Left ventricle myocardium inferior (tissue), 1 donor: Measurements from ENCODE around the gene S1PR4. TPM values are rescaled to one million over a fixed set of nuclear protein-coding genes. Genes with fewer than 3 reads are reported as not detected.

ENCODE experiments used
- DNase-seq: peaks from one replicate; pipeline ENCODE4 v3.0.0-alpha.2; 2020
- H3K27ac ChIP-seq: fragments of 200-600 bp; replicated peaks from 2 replicates; pipeline ENCODE4 v1.8.0; 2021
- H3K27me3 ChIP-seq: fragments of 200-600 bp; 2 replicates; pipeline ENCODE4 v1.8.0; 2021; ENCODE audit warnings: low read depth
- H3K36me3 ChIP-seq: fragments of 200-600 bp; 2 replicates; pipeline ENCODE4 v1.8.0; 2021
- H3K4me1 ChIP-seq: fragments of 200-600 bp; 2 replicates; pipeline ENCODE4 v1.8.0; 2021
- H3K4me3 ChIP-seq: fragments of 200-600 bp; 2 replicates; pipeline ENCODE4 v1.8.0; 2021; ENCODE audit warnings: mild to moderate bottlenecking, moderate library complexity
- H3K9me3 ChIP-seq: fragments of 200-600 bp; replicated peaks from 2 replicates; pipeline ENCODE4 v1.8.0; 2021
- intact Hi-C: fragments of 100-400 bp; cut with micrococcal nuclease; formaldehyde crosslinking; loops from one replicate; pipeline ENCODE4 v1.11.0; 2022
- total RNA-seq: library from RNA; stranded (reverse); fragmentation: NEBNext Ultra II Directional; extraction: Animal tissue kit (Norgen Biotek cat#: 25700); gene quantifications from one replicate; pipeline ENCODE4 v1.2.1, GENCODE V29; 2021
- TF ChIP-seq, protein P1 (sequence below): fragments of 200-600 bp; IDR thresholded peaks from 2 replicates; pipeline ENCODE4 v1.8.0; 2021; ENCODE audit warnings: antibody characterized with exemption, mild to moderate bottlenecking, borderline replicate concordance
- donor health status: DM: no; HTN: yes; CAD: no; lungs with severe emphysema.

S1PR4 gene
- total RNA-seq, 1 donor from 2014 or later = 0.60 TPM

DNA sequence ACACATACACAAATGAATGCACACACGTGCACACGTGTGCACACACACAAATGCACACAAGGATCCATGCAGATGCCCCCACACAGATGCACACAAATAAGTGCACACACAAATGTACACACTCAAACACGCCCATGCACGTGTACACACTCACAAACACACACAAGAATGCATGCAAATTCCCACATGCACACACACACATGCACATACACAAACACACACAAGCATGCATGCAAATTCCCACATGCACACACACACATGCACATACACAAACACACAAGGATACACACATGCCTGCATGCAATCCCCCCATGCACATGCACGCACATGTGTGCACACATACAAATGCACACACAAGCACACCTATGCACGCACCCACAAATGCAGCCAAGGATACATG is 29.5 kb upstream of the S1PR4 start:
- Histone ChIP-seq H3K9me3 (no peaks in the 10 kb centered on the region), H3K36me3 (no peaks in the 10 kb centered on the region), H3K27ac (no peak overlapping the region), H3K4me3 (no peak overlapping the region), H3K4me1 (no peaks in the 10 kb centered on the region), H3K27me3 (peaks cover 22% of the 10 kb centered on the region)
- DNase-seq = no peak
- intact Hi-C loops = no loop called here
- TF ChIP-seq, protein P1, sequence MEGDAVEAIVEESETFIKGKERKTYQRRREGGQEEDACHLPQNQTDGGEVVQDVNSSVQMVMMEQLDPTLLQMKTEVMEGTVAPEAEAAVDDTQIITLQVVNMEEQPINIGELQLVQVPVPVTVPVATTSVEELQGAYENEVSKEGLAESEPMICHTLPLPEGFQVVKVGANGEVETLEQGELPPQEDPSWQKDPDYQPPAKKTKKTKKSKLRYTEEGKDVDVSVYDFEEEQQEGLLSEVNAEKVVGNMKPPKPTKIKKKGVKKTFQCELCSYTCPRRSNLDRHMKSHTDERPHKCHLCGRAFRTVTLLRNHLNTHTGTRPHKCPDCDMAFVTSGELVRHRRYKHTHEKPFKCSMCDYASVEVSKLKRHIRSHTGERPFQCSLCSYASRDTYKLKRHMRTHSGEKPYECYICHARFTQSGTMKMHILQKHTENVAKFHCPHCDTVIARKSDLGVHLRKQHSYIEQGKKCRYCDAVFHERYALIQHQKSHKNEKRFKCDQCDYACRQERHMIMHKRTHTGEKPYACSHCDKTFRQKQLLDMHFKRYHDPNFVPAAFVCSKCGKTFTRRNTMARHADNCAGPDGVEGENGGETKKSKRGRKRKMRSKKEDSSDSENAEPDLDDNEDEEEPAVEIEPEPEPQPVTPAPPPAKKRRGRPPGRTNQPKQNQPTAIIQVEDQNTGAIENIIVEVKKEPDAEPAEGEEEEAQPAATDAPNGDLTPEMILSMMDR = no peak

- DNase-seq = no peak
- H3K9me3 ChIP-seq = no peaks in the 10 kb centered on the region
- no peak overlapping the region for H3K4me3 ChIP-seq
- intact Hi-C loops = no loop called here
- H3K27ac ChIP-seq = no peak overlapping the region
- peaks cover 1% of the 10 kb centered on the region for H3K4me1 ChIP-seq
- no peaks in the 10 kb centered on the region for H3K36me3 ChIP-seq
- peaks cover 22% of the 10 kb centered on the region for H3K27me3 ChIP-seq
- TF ChIP-seq, protein P1 = no peak
These were observed 28.8 kb upstream of the S1PR4 start for GRCh38 chr19:3149526-3150505.

- H3K4me3 ChIP-seq = no peak overlapping the region
- TF ChIP-seq, protein P1 = no peak
- H3K4me1 ChIP-seq = peaks cover 11% of the 10 kb centered on the region
- no peak for DNase-seq
- H3K9me3 ChIP-seq = no peaks in the 10 kb centered on the region
- no peak overlapping the region for H3K27ac ChIP-seq
- intact Hi-C loops = no loop called here
- H3K27me3 ChIP-seq = peaks cover 22% of the 10 kb centered on the region
- H3K36me3 ChIP-seq = no peaks in the 10 kb centered on the region
These were observed 27.7 kb upstream of the S1PR4 start for GRCh38 chr19:3150739-3151329.

GRCh38 chr19:3151563-3152418 is 26.8 kb upstream of the S1PR4 start:
- intact Hi-C loops = no loop called here
- Histone ChIP-seq H3K9me3 (no peaks in the 10 kb centered on the region), H3K4me1 (peaks cover 12% of the 10 kb centered on the region), H3K36me3 (no peaks in the 10 kb centered on the region), H3K27ac (no peak overlapping the region), H3K27me3 (peaks cover 22% of the 10 kb centered on the region), H3K4me3 (no peak overlapping the region)
- DNase-seq = no peak
- TF ChIP-seq, protein P1 = no peak

DNA sequence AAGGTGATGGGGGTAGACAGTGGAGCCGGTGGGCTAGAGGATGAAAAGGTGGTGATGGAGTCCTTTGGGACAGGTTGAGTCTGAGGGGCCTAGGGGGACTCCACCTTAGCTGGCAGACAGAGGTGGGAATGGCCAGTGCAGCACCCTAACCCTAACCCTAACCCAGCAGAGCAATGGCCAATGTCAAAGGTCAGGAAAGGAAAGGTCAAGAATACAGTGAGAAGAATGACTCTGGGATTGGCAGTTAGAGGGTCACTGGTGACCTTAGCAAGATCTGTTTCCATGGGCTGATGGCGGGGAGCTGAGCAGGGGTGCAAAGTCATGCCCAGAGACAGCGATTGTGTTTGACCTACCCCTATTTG is 26.2 kb upstream of the S1PR4 start:
- Histone ChIP-seq H3K36me3 (no peaks in the 10 kb centered on the region), H3K27me3 (peaks cover 22% of the 10 kb centered on the region), H3K9me3 (no peaks in the 10 kb centered on the region), H3K4me3 (no peak overlapping the region), H3K27ac (no peak overlapping the region), H3K4me1 (peaks cover 12% of the 10 kb centered on the region)
- TF ChIP-seq, protein P1 = no peak
- intact Hi-C loops = no loop called here
- DNase-seq = no peak
